Measurements from ENCODE around the gene GNB1L.

GNB1L gene

GRCh38 chr22:19877626-19878339, 23.1 kb upstream of the GNB1L start:
- Mint-ChIP-seq H3K27ac (ENCODE audit: low read depth) (no peak overlapping the region), H3K4me1 (no peaks in the 10 kb centered on the region), H3K4me3 (no peak overlapping the region), H3K9me3 (no peaks in the 10 kb centered on the region), H3K36me3 (ENCODE audit: insufficient read depth) (peaks cover 1% of the 10 kb centered on the region), H3K27me3 (no peaks in the 10 kb centered on the region)
- ATAC-seq (replicated peaks; ENCODE audit: extremely low read depth, poor library complexity, severe bottlenecking) (no peak), DNase-seq (ENCODE audit: low spot score in 2 of 2) (no peak)

- no peak for DNase-seq (ENCODE audit: low spot score in 2 of 2)
- Mint-ChIP-seq H3K9me3 (no peaks in the 10 kb centered on the region), H3K4me3 (no peak overlapping the region), H3K27me3 (no peaks in the 10 kb centered on the region), H3K4me1 (no peaks in the 10 kb centered on the region), H3K36me3 (ENCODE audit: insufficient read depth) (peaks cover 3% of the 10 kb centered on the region), H3K27ac (ENCODE audit: low read depth) (no peak overlapping the region)
- no peak for ATAC-seq (replicated peaks; ENCODE audit: extremely low read depth, poor library complexity, severe bottlenecking)
Observed at GRCh38 chr22:19876941-19877625, 22.4 kb upstream of the GNB1L start.

- H3K27me3 Mint-ChIP-seq, result no peaks in the 10 kb centered on the region
- H3K9me3 Mint-ChIP-seq, result no peaks in the 10 kb centered on the region
- DNase-seq (ENCODE audit: low spot score in 2 of 2), result no peak
- H3K4me1 Mint-ChIP-seq, result no peaks in the 10 kb centered on the region
- ATAC-seq (replicated peaks; ENCODE audit: extremely low read depth, poor library complexity, severe bottlenecking), result no peak
- H3K4me3 Mint-ChIP-seq, result no peak overlapping the region
- no peak overlapping the region for H3K27ac Mint-ChIP-seq (ENCODE audit: low read depth)
- H3K36me3 Mint-ChIP-seq (ENCODE audit: insufficient read depth), result peaks cover 3% of the 10 kb centered on the region
Observed at GRCh38 chr22:19876314-19876940, 21.8 kb upstream of the GNB1L start.

GRCh38 chr22:19875531-19876313, 21.0 kb upstream of the GNB1L start:
- H3K4me1 Mint-ChIP-seq, result no peaks in the 10 kb centered on the region
- no peak overlapping the region for H3K27ac Mint-ChIP-seq (ENCODE audit: low read depth)
- DNase-seq (ENCODE audit: low spot score in 2 of 2), result no peak
- H3K36me3 Mint-ChIP-seq (ENCODE audit: insufficient read depth), result peaks cover 3% of the 10 kb centered on the region
- no peak overlapping the region for H3K4me3 Mint-ChIP-seq
- no peaks in the 10 kb centered on the region for H3K27me3 Mint-ChIP-seq
- no peak for ATAC-seq (replicated peaks; ENCODE audit: extremely low read depth, poor library complexity, severe bottlenecking)
- no peaks in the 10 kb centered on the region for H3K9me3 Mint-ChIP-seq

- Mint-ChIP-seq H3K4me1 (no peaks in the 10 kb centered on the region), H3K27ac (ENCODE audit: low read depth) (no peak overlapping the region), H3K36me3 (ENCODE audit: insufficient read depth) (peaks cover 3% of the 10 kb centered on the region), H3K9me3 (no peaks in the 10 kb centered on the region), H3K4me3 (no peak overlapping the region), H3K27me3 (no peaks in the 10 kb centered on the region)
- ATAC-seq (replicated peaks; ENCODE audit: extremely low read depth, poor library complexity, severe bottlenecking) (no peak), DNase-seq (ENCODE audit: low spot score in 2 of 2) (no peak)
Observed at GRCh38 chr22:19875061-19875530, 20.4 kb upstream of the GNB1L start.

GRCh38 chr22:19874307-19875060, 19.8 kb upstream of the GNB1L start:
- ATAC-seq (replicated peaks; ENCODE audit: extremely low read depth, poor library complexity, severe bottlenecking) (peak; percentile 46), DNase-seq (ENCODE audit: low spot score in 2 of 2) (no peak)
- Mint-ChIP-seq H3K9me3 (no peaks in the 10 kb centered on the region), H3K27me3 (no peaks in the 10 kb centered on the region), H3K27ac (ENCODE audit: low read depth) (no peak overlapping the region), H3K36me3 (ENCODE audit: insufficient read depth) (peaks cover 3% of the 10 kb centered on the region), H3K4me1 (no peaks in the 10 kb centered on the region), H3K4me3 (no peak overlapping the region)

- ATAC-seq (replicated peaks; ENCODE audit: extremely low read depth, poor library complexity, severe bottlenecking), result no peak
- no peaks in the 10 kb centered on the region for H3K4me1 Mint-ChIP-seq
- no peak for DNase-seq (ENCODE audit: low spot score in 2 of 2)
- no peak overlapping the region for H3K4me3 Mint-ChIP-seq
- H3K27ac Mint-ChIP-seq (ENCODE audit: low read depth), result no peak overlapping the region
- peaks cover 3% of the 10 kb centered on the region for H3K36me3 Mint-ChIP-seq (ENCODE audit: insufficient read depth)
- H3K9me3 Mint-ChIP-seq, result no peaks in the 10 kb centered on the region
- no peaks in the 10 kb centered on the region for H3K27me3 Mint-ChIP-seq
Observed at GRCh38 chr22:19873960-19874306, 19.3 kb upstream of the GNB1L start.

GRCh38 chr22:19873138-19873959, 18.7 kb upstream of the GNB1L start:
- ATAC-seq (replicated peaks; ENCODE audit: extremely low read depth, poor library complexity, severe bottlenecking) (no peak), DNase-seq (ENCODE audit: low spot score in 2 of 2) (no peak)
- Mint-ChIP-seq H3K36me3 (ENCODE audit: insufficient read depth) (peaks cover 3% of the 10 kb centered on the region), H3K27ac (ENCODE audit: low read depth) (no peak overlapping the region), H3K4me1 (no peaks in the 10 kb centered on the region), H3K9me3 (no peaks in the 10 kb centered on the region), H3K27me3 (no peaks in the 10 kb centered on the region), H3K4me3 (no peak overlapping the region)

GRCh38 chr22:19872779-19873137, 18.1 kb upstream of the GNB1L start:
- H3K27ac Mint-ChIP-seq (ENCODE audit: low read depth), result no peak overlapping the region
- no peaks in the 10 kb centered on the region for H3K27me3 Mint-ChIP-seq
- no peak for ATAC-seq (replicated peaks; ENCODE audit: extremely low read depth, poor library complexity, severe bottlenecking)
- H3K4me3 Mint-ChIP-seq, result no peak overlapping the region
- peaks cover 2% of the 10 kb centered on the region for H3K36me3 Mint-ChIP-seq (ENCODE audit: insufficient read depth)
- no peaks in the 10 kb centered on the region for H3K4me1 Mint-ChIP-seq
- DNase-seq (ENCODE audit: low spot score in 2 of 2), result no peak
- no peaks in the 10 kb centered on the region for H3K9me3 Mint-ChIP-seq

- ATAC-seq (replicated peaks; ENCODE audit: extremely low read depth, poor library complexity, severe bottlenecking) (no peak), DNase-seq (ENCODE audit: low spot score in 2 of 2) (no peak)
- no peak overlapping the region for H3K27ac Mint-ChIP-seq (ENCODE audit: low read depth)
- H3K4me3 Mint-ChIP-seq, result no peak overlapping the region
- H3K9me3 Mint-ChIP-seq, result no peaks in the 10 kb centered on the region
- peaks cover 2% of the 10 kb centered on the region for H3K36me3 Mint-ChIP-seq (ENCODE audit: insufficient read depth)
- H3K27me3 Mint-ChIP-seq, result no peaks in the 10 kb centered on the region
- no peaks in the 10 kb centered on the region for H3K4me1 Mint-ChIP-seq
Observed at GRCh38 chr22:19871845-19872778, 17.4 kb upstream of the GNB1L start.

All from central memory CD8-positive, alpha-beta T cell (primary cell).